HG03175 (cell line): ENCODE measurements around the gene MGAT2.
"Not testable (repeated sequence)": the region's sequence is repeated elsewhere in the genome, so short reads cannot be mapped to it uniquely, and the experiment has no call there.

Source experiments
- ATAC-seq: cut with Tn5 transposase; IDR thresholded peaks from one replicate; pipeline ENCODE4 v1.9.1; 2021; ENCODE audit warnings: mild to moderate bottlenecking, moderate library complexity; ENCODE audit not compliant: unreplicated experiment

The MGAT2 gene

DNA sequence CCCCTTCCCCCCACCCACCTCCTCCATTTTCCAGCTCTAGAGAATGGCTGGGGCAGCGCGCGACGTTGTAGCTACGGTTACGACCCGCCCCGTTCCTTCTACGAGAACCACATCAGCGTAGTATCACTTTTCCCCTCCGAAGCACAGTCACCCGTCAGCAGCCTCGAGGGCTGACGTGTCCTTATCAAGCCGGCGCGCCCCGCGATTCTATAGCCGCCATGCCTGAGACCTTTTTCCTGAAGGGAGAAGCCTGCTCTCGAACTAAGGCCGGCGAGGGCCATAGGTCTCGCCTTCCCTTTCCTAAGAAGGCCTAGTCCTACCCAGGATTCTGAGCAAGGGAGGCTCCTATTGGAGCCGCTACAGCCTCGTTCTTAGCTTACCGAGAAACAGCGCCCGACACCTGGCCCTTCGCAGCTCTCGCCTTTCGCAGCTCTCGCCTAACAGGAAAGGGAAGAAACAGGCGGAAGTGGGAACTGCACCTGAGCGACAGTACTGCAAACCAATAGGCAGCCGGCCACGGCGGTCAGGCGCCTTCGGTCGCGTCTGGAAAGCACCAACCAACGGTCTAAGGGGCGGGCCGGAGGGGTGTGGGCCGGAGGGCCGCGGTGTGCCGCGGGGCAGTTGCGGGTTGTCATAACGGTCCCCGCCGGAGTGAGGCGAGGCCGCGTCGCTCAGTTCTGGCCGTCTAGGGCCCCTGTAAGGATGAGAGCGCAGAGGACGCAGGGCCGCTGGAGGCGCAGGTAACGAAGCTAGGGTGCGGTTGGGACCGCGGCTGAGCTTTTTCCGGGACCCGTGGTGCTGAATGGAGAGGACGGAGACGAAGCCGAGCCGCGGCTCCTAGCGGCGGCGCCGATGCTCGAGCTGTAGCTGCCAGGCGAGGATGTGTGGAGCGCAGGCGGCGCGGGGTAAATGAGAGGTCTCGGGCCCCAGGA, at the start of gene MGAT2, which contains the start of gene RPL36AL:
MGAT2 (plus strand) TSS at position 618 of the 932 bp plus-strand sequence. CDS start 470 bp downstream, outside the sequence.
RPL36AL (minus strand) TSS at position 445 of the 932 bp plus-strand sequence. CDS start 1,522 bp downstream, outside the sequence.
- ATAC-seq, result peak; percentile 96

GRCh38 chr14:49574038-49574437, 46.6 kb upstream of the MGAT2 start:
- no peak for ATAC-seq

DNA sequence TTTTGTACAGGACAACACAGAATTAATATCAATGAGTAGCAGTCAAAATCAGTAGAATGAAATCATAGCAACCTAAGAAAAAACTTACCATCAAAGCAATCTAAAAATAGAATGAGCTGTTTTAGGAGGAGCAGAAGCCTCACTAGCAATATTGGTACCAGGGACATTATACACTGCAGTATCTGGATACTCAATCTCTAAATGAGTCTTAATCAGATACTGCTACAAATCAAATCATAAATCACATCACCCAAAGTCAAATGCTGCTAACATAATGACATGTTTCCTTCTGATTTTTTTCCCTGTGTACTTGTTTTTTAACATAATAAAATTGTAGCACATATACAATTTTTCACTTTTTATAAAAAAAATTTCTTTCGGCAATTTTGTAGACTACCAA, 42.5 kb upstream of the MGAT2 start:
- no peak for ATAC-seq

GRCh38 chr14:49579841-49580240, 40.8 kb upstream of the MGAT2 start:
- ATAC-seq, result no peak

- no peak for ATAC-seq
These were observed 39.1 kb upstream of the MGAT2 start for GRCh38 chr14:49581209-49582112.

GRCh38 chr14:49582113-49582977, 38.3 kb upstream of the MGAT2 start:
- no peak for ATAC-seq

DNA sequence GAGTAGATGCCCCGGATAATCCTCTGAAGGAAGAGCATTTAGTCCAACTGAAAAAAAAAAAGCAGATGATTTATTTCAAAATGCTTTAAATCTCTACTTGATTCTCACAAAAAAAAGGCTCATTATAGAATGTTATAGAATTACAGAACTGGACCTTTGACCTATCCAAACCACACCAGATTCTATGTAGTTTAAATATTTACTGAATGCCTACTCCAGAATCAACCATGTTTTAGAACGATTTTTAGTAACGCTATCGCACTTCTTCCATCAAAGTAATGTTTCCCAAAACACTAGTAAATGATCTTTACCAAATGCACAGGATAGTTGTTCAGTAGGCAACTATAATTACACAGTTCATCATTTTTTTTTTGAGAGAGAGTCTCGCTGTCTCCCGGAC, 37.0 kb upstream of the MGAT2 start:
- ATAC-seq, result no peak

DNA sequence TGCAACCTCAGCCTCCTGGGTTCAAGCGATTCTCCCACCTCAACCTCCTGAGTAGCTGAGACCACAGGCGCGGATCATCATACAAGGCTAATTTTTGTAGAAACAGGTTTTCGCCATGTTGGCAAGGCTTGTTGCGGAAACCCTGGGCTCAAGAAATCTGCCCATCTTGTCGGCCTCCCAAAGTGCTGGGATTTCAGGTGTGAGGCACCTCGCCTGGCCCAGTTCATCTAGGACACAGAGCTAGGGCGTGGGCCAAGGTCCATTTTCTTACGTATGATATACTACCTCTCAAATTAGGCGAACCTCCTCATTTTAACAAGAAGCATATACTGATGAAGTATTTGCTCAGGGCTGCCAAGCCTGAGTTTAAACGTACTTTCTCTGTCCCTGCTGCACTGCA, 36.5 kb upstream of the MGAT2 start:
- no peak for ATAC-seq

DNA sequence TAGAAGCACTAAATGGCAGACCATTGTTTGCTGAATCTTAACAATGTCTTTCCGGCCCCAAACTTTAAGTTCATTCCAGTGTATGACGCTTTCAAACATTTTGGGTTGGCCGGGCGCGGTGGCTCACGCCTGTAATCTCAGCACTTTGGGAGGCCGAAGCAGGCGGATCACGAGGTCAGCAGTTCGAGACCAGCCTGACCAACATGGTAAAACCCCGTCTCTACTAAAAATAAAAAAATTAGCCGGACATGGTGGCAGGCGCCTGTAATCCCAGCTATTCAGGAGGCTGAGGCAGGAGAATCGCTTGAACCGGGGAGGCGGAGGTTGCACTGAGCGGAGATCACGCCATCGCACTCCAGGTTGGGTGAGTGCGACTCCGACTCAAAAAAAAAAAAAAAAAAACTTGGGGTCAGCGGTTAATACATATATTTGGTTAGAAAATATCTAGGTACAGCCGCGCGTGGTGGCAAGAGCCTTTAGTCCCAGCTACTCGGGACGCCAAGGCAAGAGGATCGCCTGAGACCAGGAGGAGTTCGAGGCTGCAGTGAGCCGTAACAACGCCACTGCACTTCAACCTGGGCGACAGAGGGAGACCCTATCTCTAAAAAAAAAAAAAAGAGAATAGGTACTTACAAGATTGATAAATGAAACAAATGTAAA, 35.5 kb upstream of the MGAT2 start:
- not testable (repeated sequence) for ATAC-seq

DNA sequence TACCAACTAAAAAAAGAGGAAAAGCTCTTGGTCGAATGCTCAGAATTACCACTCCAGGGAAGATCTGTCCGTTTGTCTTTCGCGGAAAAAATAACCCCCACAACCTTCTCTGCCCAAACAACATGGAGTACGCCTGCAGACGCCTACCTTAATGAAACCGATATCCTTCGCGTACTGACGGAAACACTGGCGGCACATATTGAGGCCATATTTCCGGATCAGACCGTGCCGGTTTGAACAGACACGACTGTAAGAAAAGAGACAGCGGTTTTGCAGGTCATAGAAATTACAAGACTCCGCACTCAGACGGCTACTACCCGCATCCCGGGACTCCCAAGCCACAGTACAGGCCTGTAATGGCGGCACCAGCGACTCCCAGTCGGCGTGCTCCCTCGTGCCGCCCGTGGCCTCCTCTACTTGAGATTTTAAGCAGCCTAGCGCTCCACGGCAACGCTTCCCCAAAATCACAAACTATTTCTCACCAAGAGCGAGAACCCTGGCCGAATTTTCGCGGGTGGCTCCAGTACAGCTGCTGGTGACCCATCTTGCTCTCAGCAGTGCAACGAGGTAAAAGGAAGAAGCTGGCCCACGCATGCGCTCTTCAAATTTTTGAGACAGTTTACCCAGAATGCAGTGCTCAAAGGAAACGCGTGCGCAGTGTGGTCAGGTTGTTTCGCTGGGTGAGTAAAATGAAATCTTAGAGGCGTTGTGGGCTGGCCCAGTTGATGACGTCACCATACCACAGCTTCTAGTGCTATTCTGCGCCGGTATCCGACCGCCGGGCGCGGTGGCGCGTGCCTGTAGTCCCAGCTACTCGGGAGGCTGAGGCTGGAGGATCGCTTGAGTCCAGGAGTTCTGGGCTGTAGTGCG, 34.6 kb upstream of the MGAT2 start, which contains the start of gene RPS29:
RPS29 (minus strand) TSS at position 578 of the 870 bp plus-strand sequence; CDS start at position 544, 34 bp downstream.
- ATAC-seq, result peak; percentile 91

DNA sequence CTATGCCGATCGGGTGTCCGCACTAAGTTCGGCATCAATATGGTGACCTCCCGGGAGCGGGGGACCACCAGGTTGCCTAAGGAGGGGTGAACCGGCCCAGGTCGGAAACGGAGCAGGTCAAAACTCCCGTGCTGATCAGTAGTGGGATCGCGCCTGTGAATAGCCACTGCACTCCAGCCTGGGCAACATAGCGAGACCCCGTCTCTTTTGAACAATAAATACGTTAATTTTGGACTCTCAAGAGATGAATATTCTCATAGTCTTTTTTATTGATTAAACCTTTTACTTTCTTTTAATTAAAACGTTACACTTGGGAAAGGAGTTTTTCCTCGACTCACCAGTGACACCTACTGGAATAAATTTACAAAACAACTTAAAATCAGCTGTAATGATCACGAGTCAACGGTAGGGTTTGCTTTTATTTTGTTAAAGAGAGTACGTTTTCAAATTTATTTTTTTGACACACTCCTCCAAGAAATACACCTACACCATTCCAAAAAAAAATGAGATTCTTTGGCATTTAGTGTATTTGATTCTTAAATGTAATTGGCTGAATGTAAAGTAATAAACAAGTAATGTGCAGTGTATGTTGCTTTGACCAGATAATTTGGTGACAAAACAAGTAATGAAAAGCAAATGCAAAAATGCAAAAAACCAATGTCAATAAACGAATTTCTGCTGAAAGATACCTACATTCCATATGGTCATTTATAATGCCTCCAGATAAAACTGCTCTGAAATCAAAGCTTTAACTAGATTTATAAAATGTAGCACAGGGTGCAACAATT, 33.7 kb upstream of the MGAT2 start:
- ATAC-seq, result peak; percentile 33

- ATAC-seq, result no peak
These were observed 31.2 kb upstream of the MGAT2 start for GRCh38 chr14:49589387-49589786.

GRCh38 chr14:49593016-49593415, 27.6 kb upstream of the MGAT2 start:
- no peak for ATAC-seq

DNA sequence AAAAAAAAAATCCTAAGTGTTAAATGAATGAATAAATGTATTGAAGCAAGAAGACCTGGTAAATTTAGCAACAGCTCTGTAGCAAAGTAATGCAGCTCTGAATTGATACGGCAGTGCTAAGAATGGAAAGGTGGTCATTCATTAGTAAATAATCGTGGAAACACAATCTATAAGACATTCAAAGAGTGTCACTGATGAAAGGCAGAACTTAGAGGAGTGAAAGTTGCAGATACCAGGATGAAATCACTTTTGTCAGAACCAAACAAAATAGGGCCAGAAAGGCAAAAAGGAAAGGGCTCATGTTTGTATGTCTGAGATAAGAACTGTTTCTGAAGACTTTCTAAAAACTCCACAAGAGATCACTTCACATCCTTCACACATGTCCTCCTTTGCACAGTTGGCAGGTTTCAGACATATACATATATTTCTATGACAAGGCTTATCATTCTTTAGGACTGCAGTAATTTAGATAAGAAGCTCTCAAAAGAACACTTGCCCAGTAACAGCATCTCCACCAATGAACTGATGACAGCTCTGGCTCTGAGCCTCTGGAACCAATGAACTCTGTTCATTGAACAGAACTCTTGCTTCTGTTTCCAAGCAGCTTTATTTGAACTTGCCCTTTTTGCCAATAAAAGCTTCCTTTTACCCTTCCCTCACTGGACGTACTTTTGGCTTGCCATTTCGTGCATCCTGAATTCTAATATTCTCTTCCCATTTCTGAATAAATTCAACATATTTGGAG, 26.1 kb upstream of the MGAT2 start:
- no peak for ATAC-seq

DNA sequence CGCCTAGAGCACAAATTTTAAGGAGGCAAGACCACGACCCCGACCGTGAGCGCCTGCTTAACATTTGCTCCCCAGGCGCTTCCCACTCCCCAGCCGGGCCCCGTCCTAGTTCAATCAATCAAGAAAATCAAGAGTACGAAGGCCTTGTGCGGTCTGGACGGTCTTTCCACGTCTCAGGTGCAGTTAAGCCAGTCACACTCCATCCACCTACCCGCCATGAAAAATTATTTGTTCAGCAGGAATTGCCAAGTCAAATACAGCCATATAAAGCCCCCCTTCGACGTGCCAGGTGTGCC, 22.5 kb upstream of the MGAT2 start:
- ATAC-seq, result no peak

- ATAC-seq, result peak; percentile 58
These were observed 21.9 kb upstream of the MGAT2 start, which contains the start of gene LRR1 for GRCh38 chr14:49598485-49599300. LRR1 (plus strand) TSS chr14:49598940; CDS start chr14:49599021, 81 bp downstream.

GRCh38 chr14:49607583-49607982, 13.0 kb upstream of the MGAT2 start:
- no peak for ATAC-seq
